ENCODE measurements around the gene FCRL3.
A peak's percentile ranks its signal among the peaks of the same experiment; 100 is the strongest.

The FCRL3 gene

DNA sequence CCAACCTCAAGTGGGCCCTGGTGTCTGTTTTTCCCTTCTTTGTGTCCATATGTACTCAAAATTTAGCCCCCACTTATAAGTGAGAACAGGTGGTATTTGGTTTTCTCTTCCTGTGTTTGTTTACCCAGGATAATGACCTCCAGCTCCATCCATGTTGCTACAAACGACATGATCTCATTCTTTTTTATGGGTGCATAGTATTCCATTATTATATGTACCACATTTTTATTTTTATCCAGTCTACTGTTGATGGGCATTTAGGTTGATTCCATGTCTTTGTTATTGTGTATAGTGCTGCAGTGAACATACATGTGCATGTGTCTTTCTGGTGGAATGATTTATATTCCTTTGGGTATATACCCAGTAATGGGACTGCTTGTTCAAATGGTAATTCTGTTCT is 27.6 kb downstream of the FCRL3 start:
- no peak for DNase-seq

DNA sequence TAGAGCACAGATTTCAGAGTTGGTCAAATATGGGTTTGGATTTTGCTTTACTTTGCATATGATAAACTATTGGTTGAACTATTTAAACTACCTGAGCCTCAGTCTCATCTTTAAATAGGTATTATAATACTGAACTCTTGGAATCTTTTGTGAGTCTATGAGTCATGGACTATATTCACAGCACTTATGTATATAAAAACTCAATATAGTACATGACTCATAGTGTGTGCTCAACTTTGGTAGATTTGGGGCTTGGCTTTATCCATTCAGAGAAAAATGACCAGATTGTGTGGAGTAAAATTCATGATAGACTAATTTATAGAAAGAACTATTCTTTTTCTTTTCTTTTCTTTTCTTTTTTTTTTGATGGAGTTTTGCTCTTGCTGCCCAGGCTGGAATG is 28.7 kb downstream of the FCRL3 start:
- no peak for DNase-seq

DNA sequence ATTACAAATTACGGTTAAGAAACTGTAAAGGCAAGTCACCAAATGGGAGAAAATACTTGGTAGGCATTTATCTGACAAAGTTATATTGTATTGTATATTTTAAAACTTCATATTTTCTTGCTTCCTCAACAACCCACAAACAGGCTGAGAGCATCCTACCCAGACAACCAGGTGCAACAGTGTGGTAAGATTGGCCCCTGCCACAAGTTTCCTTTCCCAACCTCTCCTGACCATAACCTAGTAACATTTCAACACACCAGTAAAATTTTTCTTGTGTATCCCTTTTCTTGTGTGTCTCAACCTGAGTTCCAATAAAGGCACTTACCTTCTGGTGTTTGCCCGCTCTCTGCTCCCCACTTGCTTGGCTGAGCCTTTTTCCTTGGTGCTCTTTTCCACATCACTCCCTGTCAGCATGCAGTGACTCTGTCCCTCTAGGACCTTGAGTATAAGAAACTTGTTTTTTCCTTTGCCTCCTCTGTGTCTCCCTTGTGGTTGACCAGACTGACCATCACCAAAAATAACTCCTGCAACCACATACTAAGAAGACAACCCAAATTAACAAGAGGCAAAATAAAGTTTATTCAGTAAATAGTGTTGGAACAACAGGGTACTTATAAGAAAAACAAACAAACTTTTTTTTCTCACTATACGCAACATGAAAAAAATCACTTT is 40.9 kb downstream of the FCRL3 start:
- DNase-seq, result no peak

DNA sequence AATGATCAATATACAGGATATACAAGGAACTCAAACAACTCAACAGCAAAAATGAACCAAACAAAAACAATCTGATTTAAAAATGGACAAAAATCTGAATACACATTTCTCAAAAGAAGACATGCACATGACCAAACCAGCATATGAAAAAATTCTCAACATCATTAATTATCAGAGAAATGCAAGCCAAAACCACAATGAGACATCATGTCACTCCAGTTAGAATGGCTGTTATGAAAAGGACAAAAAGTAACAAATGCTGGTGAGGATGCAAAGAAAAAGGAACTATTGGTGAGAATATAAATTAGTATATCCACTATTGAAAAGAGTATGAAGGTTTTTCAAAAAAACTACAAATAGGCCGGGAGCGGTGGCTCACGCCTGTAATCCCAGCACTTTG is 42.0 kb downstream of the FCRL3 start:
- DNase-seq, result peak; percentile 18

DNA sequence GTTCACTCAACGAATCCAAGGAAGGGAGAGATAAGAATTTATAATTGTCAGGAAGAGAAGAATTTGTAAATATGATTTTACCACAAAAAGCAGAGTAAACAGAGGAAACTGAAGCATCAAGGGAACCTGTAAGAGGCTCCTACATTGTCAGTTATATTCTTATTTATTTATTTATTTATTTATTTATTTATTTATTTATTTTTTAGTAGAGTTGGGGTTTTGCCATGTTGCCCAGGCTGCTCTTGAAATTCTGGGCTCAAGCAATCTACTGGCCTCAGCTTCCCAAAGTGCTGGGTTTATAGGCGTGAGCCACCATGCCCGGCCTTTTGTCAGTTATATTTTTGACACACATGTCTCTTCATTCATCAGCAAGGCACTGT is 47.1 kb downstream of the FCRL3 start:
- no peak for DNase-seq

DNA sequence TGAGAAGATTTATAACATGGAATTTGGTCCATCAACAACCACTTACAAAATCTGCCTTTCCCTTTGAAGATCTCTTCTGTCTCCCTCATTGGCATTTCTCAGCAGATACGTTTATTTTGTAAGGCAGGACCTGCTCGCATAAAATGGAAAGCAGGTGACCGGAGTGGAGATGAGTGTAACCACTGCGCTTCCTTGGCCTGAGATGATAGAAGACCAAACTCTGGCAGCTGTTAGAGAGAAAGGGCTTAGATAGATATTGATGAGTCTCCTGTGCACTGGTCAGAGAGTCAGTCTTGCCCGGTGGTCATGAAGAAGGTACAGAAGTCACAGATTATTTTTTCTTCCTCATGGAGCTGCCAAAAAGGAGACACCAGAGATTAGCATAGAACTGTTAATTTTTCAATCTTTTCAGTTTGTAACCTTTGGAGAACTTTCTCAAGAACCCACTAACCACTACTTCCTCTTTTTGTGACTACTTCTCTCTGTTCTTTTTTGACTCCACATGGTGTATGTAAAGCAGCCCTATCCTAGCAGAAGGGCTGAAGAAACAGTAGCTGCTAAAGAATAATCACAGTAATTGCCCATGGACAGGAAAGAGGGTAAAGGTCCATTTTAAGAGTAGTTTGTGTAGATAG is 47.6 kb downstream of the FCRL3 start:
- peak; percentile 93 for DNase-seq

DNA sequence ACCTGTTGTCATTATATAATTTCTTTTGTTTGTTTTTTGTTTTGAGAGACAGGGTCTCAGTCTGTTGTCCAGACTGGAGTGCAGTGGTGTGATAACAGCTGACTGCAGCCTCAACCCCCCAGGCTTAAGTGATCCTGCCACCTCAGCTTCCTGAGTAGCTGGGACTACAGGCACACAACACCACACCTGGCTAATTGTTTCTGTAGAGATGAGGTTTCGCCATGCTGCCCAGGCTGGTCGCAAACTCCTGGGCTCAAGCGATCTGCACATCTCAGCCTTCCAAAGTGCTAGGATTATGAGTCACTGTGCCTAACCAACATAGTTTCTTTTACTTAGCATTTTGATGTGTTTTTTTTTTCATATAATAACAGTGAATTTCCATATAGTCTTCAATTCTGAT is 52.3 kb downstream of the FCRL3 start:
- DNase-seq, result no peak

DNA sequence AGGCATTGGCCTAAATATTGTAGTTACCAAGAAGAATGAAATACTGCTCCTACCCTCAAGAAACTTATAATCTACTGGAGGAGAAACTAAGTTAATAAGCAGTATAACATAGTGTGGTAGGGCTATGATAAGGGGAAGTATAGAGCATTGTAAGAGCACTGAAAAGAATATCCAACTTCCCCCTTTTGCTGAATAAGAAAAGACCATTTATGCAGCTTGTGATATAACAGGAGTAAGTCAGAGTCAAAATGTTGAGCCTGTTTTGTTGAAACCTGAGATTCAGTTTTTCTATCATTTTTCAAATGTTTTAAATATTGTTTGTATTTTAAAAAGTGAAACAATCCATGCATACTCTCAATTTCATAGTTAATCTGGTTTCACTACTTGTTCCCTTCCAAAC is 54.4 kb downstream of the FCRL3 start:
- DNase-seq, result peak; percentile 42

DNA sequence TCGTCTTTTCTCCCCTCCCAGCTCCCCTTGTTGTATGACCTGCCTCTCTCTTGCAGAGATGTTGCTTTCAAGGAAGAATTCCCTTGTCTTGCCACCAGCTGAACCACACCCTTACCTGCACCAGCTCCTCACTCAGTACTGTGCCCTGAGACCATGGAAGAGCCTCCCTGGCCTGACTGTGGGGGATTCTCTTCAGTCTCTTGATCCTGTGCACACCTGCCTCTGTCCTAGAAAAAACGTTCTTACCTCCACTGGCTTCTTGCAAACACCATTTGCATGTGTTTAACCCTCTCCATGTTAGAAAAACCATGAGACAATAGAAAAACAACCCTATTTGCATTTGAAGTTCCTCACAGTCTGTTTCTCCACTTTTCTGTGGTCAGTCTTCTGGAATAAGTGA is 59.4 kb downstream of the FCRL3 start:
- no peak for DNase-seq

DNA sequence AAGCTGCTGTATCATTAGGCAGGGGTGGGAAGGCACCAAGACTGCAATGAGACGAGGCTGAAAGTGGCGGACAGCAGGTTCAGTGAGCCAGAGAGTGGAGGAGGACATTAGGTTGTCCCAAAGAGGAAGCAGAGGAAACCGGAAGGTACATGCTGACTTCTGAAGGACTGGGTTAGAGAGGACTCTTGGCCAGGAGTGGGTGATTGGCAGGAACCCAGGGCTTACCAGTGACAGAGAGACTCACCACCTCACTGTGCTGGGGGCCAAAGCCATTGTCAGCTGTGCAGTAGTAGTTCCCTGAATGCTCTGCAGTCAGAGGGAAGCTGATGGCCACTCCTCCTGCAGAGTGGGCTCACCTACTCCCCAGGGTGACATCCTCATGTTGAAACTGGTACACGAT is 60.8 kb downstream of the FCRL3 start:
- DNase-seq, result no peak

DNA sequence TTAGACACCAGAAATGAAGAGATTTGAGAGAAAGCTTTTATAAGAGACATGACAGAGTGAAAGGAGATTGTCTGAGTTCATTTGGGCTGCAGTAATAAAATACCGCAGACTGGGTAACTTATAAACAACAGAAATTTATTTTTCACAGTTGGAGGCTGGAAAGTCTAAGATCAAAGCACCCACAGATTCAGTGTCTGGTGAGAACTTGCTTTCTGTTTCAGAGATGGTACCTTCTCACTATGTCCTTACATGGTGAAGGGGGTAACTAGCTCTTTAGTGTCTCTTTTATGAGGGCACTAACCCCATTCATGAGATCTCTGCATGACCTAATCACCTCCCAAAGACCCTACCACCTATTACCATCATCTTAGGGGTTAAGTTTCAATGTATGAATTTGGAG is 71.8 kb downstream of the FCRL3 start:
- DNase-seq, result no peak
